HUES6 (cell line): ENCODE measurements around the gene RRP36.

Experiments
- H3K27ac ChIP-seq: 2 replicates; pipeline ENCODE4 v1.7.0; 2013; ENCODE audit warnings: low read depth, mild to moderate bottlenecking, low read length, inconsistent platforms
- H3K27me3 ChIP-seq: 2 replicates; pipeline ENCODE4 v1.6.1; 2013; ENCODE audit warnings: low read length; ENCODE audit not compliant: control insufficient read depth, insufficient read depth
- H3K36me3 ChIP-seq: 2 replicates; pipeline ENCODE4 v1.6.1; 2013; ENCODE audit warnings: low read length; ENCODE audit not compliant: control insufficient read depth, insufficient read depth
- H3K4me1 ChIP-seq: 2 replicates; pipeline ENCODE4 v1.6.1; 2013; ENCODE audit warnings: low read length; ENCODE audit not compliant: control insufficient read depth, insufficient read depth
- H3K4me3 ChIP-seq: 2 replicates; pipeline ENCODE4 v1.5.1; 2013; ENCODE audit warnings: low read depth, low read length
- H3K9ac ChIP-seq: one replicate; pipeline ENCODE4 v1.6.1; 2013; ENCODE audit warnings: mild to moderate bottlenecking, low read length
- H3K9me3 ChIP-seq: 2 replicates; pipeline ENCODE4 v1.6.1; 2013; ENCODE audit warnings: low read depth, low read length; ENCODE audit not compliant: control insufficient read depth, insufficient read depth

Gene RRP36

DNA sequence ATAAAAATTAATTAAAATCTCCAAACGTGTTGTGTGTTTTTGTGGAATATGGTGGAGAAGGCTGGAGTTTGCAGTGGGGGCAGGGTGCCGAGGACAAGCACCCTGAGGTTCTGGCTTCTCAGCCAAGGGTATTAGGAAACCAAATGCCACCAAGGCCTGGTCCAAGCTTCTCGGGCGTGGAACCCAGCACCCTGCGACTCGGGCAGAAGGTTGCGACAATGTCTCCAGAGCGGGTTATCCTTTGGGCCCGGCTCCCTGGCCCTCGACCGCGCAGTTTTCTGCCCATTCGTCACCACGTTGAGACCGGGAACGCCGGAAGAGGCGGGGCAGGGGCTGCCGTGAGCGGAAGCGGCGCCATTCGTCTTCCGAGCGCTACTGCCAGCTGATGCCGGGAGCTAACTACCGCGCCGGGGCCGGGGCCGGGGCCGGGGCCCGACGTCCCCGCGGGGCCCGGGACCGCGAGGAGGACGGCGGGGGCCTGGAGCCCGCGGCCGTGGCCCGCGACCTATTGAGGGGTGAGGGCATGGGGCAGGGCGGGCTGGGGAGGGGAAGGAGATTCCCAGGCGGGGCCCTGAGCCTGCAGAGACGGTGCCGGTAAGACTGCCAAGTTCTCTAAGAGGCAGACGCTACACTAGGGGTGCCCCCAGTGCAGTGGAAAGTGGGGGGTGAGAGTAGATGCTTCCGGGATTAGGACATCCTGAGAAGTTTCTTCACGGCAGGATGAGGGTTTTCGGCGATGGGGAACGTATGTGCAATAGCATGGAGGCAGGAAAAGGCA is at the start of gene RRP36:
TSS of gene RRP36 (plus strand) at position 354 of the 778 bp plus-strand sequence. CDS start at position 386, 32 bp downstream.
- Histone ChIP-seq H3K9ac (peak within 1 kb of the TSS; percentile 96), H3K27ac (peak within 1 kb of the TSS; percentile 76), H3K4me3 (peak within 1 kb of the TSS; percentile 93), H3K9me3 (no peaks in the 10 kb centered on the region), H3K4me1 (peaks cover 5% of the 10 kb centered on the region; the same call in 1 of the 2 replicates), H3K27me3 (no peaks in the 10 kb centered on the region), H3K36me3 (peaks cover 52% of the 10 kb centered on the region)

GRCh38 chr6:42971746-42972327 is 49.6 kb upstream of the RRP36 start:
- peaks cover 13% of the 10 kb centered on the region; the same call in 1 of the 2 replicates for H3K4me1 ChIP-seq
- no peaks in the 10 kb centered on the region for H3K9me3 ChIP-seq
- H3K9ac ChIP-seq, result no peak overlapping the region
- H3K27me3 ChIP-seq, result no peaks in the 10 kb centered on the region
- no peak overlapping the region for H3K4me3 ChIP-seq
- H3K36me3 ChIP-seq, result peaks cover 16% of the 10 kb centered on the region
- H3K27ac ChIP-seq, result peak overlapping the region; percentile 2; the same call in 1 of the 2 replicates

GRCh38 chr6:42973926-42974325 is 47.5 kb upstream of the RRP36 start:
- Histone ChIP-seq H3K27ac (no peak overlapping the region), H3K27me3 (no peaks in the 10 kb centered on the region), H3K36me3 (peaks cover 10% of the 10 kb centered on the region), H3K4me3 (no peak overlapping the region), H3K9ac (no peak overlapping the region), H3K9me3 (no peaks in the 10 kb centered on the region), H3K4me1 (peaks cover 13% of the 10 kb centered on the region; the same call in 1 of the 2 replicates)

- Histone ChIP-seq H3K27ac (no peak overlapping the region), H3K4me3 (no peak overlapping the region), H3K36me3 (peaks cover 5% of the 10 kb centered on the region; the same call in 1 of the 2 replicates), H3K27me3 (no peaks in the 10 kb centered on the region), H3K4me1 (peaks cover 18% of the 10 kb centered on the region), H3K9me3 (no peaks in the 10 kb centered on the region), H3K9ac (no peak overlapping the region)
These were observed 46.4 kb upstream of the RRP36 start for GRCh38 chr6:42974919-42975505.

DNA sequence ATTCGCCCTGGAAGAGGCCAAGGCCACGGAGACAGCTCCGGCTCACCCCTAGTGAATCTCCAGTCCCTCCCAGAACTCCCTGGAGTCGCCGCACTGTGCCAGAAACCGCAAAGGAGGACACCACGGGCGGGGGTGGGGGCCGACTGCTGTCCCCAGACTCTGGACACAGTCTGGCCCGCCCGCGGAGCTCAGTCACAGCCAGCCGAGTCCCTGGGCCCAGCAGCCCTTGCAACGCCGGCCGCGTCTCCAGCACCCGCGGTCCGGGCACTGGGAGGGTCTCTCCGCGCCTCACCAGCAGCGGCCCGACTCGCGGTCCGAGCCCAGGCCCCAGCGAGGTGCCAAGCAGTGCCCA is 43.0 kb upstream of the RRP36 start:
- Histone ChIP-seq H3K4me3 (peak overlapping the region; percentile 73), H3K4me1 (peaks cover 5% of the 10 kb centered on the region; the same call in 1 of the 2 replicates), H3K36me3 (peaks cover 4% of the 10 kb centered on the region; the same call in 1 of the 2 replicates), H3K27ac (peak overlapping the region; percentile 71; the same call in 1 of the 2 replicates), H3K9ac (peak overlapping the region; percentile 70), H3K27me3 (no peaks in the 10 kb centered on the region), H3K9me3 (no peaks in the 10 kb centered on the region)

DNA sequence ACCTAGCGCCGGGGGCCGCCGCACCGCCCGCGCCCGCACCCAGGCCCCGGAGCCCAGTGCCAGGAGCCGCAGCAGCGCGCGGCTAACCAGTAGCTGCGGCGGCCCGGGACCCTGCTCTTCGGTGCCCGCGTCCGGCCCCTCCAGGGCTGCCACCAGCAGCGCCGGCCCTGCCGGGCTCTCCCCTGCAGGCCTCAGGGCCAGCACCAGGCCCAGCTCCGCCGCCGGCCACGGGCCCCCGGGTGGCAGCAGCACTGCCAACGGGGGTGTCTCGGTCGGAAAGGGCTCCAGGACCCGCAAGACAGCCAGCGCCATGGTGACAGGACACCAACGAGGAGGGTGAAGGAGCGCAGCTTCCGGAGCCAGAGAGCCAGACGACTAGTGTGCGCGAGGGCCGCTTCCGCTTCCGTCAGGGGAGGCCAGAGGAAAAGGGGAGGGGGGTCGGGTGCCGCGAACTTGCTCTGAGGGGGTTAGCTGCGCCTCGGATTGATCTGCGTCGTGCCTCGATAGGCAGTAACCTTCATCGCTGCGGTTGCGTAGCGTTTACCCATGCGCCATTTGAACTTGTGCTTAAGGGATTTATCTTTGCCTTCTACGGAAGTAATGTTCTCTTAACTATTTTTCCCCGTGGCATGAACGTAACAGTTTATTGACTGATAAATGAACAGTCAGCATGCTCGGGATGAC is 42.4 kb upstream of the RRP36 start, which contains the start of gene PEX6:
TSS of gene PEX6 (minus strand) at position 343 of the 684 bp plus-strand sequence. CDS start at position 312, 31 bp downstream.
- H3K4me3 ChIP-seq, result peak within 1 kb of the TSS; percentile 73
- peaks cover 5% of the 10 kb centered on the region; the same call in 1 of the 2 replicates for H3K4me1 ChIP-seq
- no peaks in the 10 kb centered on the region for H3K9me3 ChIP-seq
- no peaks in the 10 kb centered on the region for H3K27me3 ChIP-seq
- H3K9ac ChIP-seq, result peak within 1 kb of the TSS; percentile 70
- H3K36me3 ChIP-seq, result no peaks in the 10 kb centered on the region
- peak within 1 kb of the TSS; percentile 71; the same call in 1 of the 2 replicates for H3K27ac ChIP-seq

- peak overlapping the region; percentile 70 for H3K9ac ChIP-seq
- H3K9me3 ChIP-seq, result no peaks in the 10 kb centered on the region
- H3K4me1 ChIP-seq, result peaks cover 5% of the 10 kb centered on the region; the same call in 1 of the 2 replicates
- peak overlapping the region; percentile 36; the same call in 1 of the 2 replicates for H3K27ac ChIP-seq
- H3K4me3 ChIP-seq, result peak overlapping the region; percentile 73
- H3K27me3 ChIP-seq, result no peaks in the 10 kb centered on the region
- no peaks in the 10 kb centered on the region for H3K36me3 ChIP-seq
These were observed 41.8 kb upstream of the RRP36 start for GRCh38 chr6:42979523-42980177.

DNA sequence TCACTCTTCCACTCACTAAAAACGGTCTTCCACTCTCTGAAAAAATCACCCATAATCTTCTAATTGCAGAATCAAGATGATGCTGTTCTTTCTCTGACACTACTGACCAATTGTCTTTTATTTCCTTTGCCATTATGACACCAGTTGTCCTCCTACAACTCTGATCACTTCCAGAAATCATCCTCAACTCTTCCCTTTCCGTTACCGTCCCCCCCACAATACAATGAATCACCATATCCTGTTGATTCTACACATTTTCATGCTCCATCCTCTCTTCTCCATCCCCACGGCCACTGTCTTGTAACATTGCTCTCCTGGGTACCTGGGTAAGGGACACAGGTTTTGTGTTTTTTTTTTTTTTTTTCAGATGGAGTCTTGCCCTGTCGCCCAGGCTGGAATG is 39.6 kb upstream of the RRP36 start:
- no peak overlapping the region for H3K27ac ChIP-seq
- no peaks in the 10 kb centered on the region for H3K9me3 ChIP-seq
- H3K4me3 ChIP-seq, result no peak overlapping the region
- H3K27me3 ChIP-seq, result no peaks in the 10 kb centered on the region
- no peaks in the 10 kb centered on the region for H3K36me3 ChIP-seq
- peaks cover 8% of the 10 kb centered on the region for H3K4me1 ChIP-seq
- no peak overlapping the region for H3K9ac ChIP-seq

DNA sequence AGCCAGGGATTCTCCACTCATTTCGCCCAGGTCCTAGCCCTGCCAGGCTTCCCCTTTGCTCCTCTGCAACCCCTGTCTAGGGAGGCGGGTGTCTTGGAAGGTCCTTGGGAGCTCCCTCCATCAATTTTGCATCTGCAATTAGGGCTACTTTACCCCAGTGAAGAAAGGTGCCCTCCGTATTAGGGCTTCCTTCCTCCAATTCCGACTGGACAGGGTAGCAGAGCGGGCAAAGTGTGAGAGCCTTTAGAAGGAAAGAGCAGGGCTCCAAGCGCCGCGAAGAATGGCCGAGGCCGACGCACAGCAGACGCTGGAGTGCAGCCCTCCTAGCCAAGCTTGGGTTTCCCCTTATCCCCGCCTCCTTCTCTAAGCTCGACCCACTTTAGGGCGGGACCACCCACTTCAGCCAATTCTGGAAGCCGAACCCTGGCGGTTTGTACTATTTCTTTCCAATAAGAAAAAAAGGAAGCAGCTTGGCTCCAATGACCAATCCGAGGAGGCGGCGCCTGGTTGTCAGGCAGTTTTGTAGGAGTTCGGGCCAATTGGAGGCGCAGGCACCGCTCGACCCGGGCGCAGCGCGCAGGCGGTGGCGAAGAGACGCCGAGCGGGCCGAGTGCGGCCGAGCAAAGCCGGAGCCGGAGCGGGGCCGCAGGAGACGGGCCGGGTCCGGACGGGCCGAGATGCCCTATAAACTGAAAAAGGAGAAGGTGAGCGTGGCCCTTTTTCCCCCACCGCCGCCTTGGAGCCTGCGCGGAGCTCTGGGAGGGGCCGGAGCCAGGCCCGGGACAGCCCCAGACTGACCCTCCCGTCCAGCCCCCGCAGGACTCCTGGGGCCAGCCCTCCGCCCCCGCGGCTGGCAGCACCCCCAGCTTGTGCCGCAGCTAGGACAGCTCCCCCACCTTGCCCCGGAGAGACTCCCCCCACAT is 37.2 kb upstream of the RRP36 start, which contains the start of gene PPP2R5D:
TSS of gene PPP2R5D (plus strand) at position 570 of the 923 bp plus-strand sequence. CDS start at position 678, 108 bp downstream.
- Histone ChIP-seq H3K9ac (peak within 1 kb of the TSS; percentile 68), H3K9me3 (no peaks in the 10 kb centered on the region), H3K27ac (peak within 1 kb of the TSS; percentile 5; the same call in 1 of the 2 replicates), H3K4me1 (peaks cover 8% of the 10 kb centered on the region), H3K27me3 (no peaks in the 10 kb centered on the region), H3K36me3 (peaks cover 5% of the 10 kb centered on the region; the same call in 1 of the 2 replicates), H3K4me3 (peak within 1 kb of the TSS; percentile 73)
